T1000 (cell line): ENCODE measurements around the gene LINC00632.
A peak's percentile ranks its signal among the peaks of the same experiment; 100 is the strongest.
"Not testable (repeated sequence)": the region's sequence is repeated elsewhere in the genome, so short reads cannot be mapped to it uniquely, and the experiment has no call there.

Experiments used
- DNase-seq: peaks from one replicate; lab custom pipeline; 2025; ENCODE audit warnings: mixed read lengths; lab: John Stamatoyannopoulos, UW

The LINC00632 gene

GRCh38 chrX:140709421-140709846, at the start of gene LINC00632:
LINC00632 (plus strand) TSS chrX:140709759.
- DNase-seq: no peak

- no peak for DNase-seq
Measured at GRCh38 chrX:140661643-140662042, 47.9 kb upstream of the LINC00632 start.

GRCh38 chrX:140664939-140665338, 44.6 kb upstream of the LINC00632 start:
- no peak for DNase-seq

- no peak for DNase-seq
Measured at GRCh38 chrX:140672840-140673731, 36.5 kb upstream of the LINC00632 start.

- DNase-seq: no peak
Measured at GRCh38 chrX:140687706-140688105, 21.9 kb upstream of the LINC00632 start.

GRCh38 chrX:140691596-140691995, 18.0 kb upstream of the LINC00632 start:
- not testable (repeated sequence) for DNase-seq

- no peak for DNase-seq
Measured at GRCh38 chrX:140697618-140698017, 11.9 kb upstream of the LINC00632 start.

- no peak for DNase-seq
Measured at GRCh38 chrX:140701480-140701879, 8.1 kb upstream of the LINC00632 start.

- DNase-seq: no peak
Measured at GRCh38 chrX:140710710-140711109, 1.2 kb downstream of the LINC00632 start.

- no peak for DNase-seq
Measured at GRCh38 chrX:140711894-140712293, 2.3 kb downstream of the LINC00632 start.

- DNase-seq: peak; percentile 72
Measured at GRCh38 chrX:140712413-140713173, 3.0 kb downstream of the LINC00632 start.

- DNase-seq: peak; percentile 68
Measured at GRCh38 chrX:140713174-140713539, 3.6 kb downstream of the LINC00632 start.

GRCh38 chrX:140715787-140716186, 6.2 kb downstream of the LINC00632 start:
- no peak for DNase-seq

- no peak for DNase-seq
Measured at GRCh38 chrX:140723121-140723715, 13.7 kb downstream of the LINC00632 start.

- DNase-seq: no peak
Measured at GRCh38 chrX:140724309-140724708, 14.8 kb downstream of the LINC00632 start.

- no peak for DNase-seq
Measured at GRCh38 chrX:140724736-140725135, 15.2 kb downstream of the LINC00632 start.

GRCh38 chrX:140725500-140725899, 15.9 kb downstream of the LINC00632 start:
- no peak for DNase-seq

- DNase-seq: peak; percentile 3
Measured at GRCh38 chrX:140733766-140734342, 24.3 kb downstream of the LINC00632 start.

GRCh38 chrX:140744085-140744484, 34.5 kb downstream of the LINC00632 start:
- DNase-seq: no peak

- DNase-seq: no peak
Measured at GRCh38 chrX:140756941-140757340, 47.4 kb downstream of the LINC00632 start.

GRCh38 chrX:140762061-140762460, 52.5 kb downstream of the LINC00632 start:
- no peak for DNase-seq

GRCh38 chrX:140764401-140764919, 54.9 kb downstream of the LINC00632 start:
- peak; percentile 40 for DNase-seq
